NCI-H1092 (cell line): ENCODE results near the gene POFUT2.

ENCODE experiments used
- DNase-seq: peaks from one replicate; lab custom pipeline; 2025; lab: John Stamatoyannopoulos, UW

POFUT2 gene

GRCh38 chr21:45222001-45222400 lies 65.7 kb downstream of the POFUT2 start:
- no peak for DNase-seq

DNA sequence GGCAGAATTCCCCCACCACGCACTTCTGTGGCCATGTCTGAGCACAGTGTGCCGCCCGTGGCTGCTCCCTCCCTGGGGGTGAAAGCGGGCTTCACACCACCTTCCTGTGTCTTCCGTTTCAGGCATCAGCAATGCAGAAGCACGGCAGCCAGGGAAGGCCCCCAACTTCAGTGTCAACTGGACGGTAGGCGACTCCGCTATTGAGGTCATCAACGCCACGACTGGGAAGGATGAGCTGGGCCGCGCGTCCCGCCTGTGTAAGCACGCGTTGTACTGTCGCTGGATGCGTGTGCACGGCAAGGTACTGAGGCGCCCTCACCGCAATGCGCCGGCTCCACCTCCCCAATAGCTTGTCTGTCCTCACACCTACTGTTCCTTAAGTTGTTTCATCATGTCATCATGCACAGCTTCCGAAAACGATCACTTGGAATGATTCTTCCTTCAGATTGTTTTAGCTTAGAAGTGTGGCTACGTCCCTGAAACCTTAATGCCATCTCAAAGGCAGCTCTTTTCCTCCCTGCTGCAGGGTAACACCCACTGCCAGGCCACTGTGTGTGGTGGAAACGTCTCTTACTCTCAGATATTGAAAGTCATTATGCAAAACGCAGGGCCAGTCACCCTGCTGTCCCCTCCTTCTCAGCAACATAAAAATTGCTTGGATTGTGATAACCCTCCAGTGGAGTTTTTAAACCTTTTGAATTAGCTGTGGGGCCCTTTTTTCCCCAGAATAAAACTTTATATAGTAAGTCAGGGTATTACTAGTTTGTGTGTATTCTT lies 66.8 kb downstream of the POFUT2 start:
- DNase-seq = no peak

- no peak for DNase-seq
Measured at GRCh38 chr21:45220071-45220481, 67.6 kb downstream of the POFUT2 start.

DNA sequence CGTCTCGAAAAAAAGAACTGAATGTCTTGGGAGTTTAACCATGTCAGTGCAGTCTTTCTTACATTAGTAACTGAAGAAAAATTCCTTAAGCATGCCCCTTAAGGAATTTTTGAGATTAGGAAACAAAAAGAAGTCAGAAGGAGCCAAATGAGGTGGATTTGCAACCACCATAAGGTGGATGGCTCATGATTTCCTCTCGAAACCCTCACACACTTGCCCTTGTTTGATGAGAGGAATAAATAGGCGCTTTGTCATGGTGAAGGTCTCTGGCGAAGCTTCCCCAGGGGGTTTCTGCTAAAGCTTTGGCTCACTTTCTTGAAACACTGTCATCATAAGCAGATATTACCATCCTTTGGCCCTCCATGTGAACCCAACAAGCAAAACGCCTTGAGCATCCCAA lies 68.2 kb downstream of the POFUT2 start:
- no peak for DNase-seq

DNA sequence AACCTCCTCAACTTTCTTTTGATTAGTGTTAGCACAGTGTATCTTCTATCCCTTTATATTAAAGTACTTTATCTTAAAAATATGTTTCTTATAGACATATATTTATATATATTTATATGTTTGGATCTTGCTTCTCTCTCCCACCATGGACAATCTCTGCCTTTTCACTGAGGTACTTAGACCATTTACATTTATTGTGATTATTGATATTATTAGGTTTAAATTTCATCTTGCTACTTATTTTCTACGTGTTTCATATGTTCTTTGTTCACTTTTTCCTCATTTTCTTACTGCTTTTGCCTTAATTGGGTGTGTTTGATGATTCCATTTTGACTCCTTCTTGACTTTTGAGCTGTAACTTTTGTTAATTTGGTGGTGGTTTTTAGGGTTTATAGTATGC lies 70.7 kb downstream of the POFUT2 start:
- no peak for DNase-seq

DNA sequence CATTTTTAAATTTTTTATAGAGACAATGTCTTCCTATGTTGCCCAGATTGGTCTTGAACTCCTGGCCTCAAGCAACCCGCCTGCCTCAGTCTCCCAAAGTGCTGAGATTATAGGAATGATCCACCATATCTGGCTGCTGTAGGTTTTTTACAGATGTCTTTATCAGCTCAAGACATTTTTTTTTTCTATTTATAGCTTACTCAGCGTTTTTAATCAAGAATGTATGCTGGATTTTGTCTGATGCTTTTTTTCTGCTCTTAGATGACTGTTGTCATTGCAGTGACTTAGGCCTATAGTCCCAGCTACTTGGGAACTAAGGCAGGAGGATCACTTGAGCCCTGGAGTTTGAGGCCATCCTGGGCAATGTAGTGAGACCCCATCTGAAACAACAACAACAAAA lies 72.5 kb downstream of the POFUT2 start:
- DNase-seq = no peak
